ENCODE results near the gene SLC2A11. TPM values are rescaled to one million over a fixed set of nuclear protein-coding genes. Genes with fewer than 3 reads are reported as not detected.
A peak's percentile ranks its signal among the peaks of the same experiment; 100 is the strongest.

Gene SLC2A11
- 10 to 100 TPM in 1 of 2 donors, 1 to 10 TPM in 1; 10.0 to 11.1 TPM for total RNA-seq

- Mint-ChIP-seq H3K4me1 (ENCODE audit: low read depth) (peaks cover 25% of the 10 kb centered on the region), H3K27me3 (ENCODE audit: low read depth) (no peaks in the 10 kb centered on the region), H3K36me3 (ENCODE audit: insufficient read depth in 2 of 2) (no peaks in the 10 kb centered on the region), H3K4me3 (peak within 1 kb of the TSS; percentile 91 to 94), H3K27ac (peak within 1 kb of the TSS; percentile 88), H3K9me3 (no peaks in the 10 kb centered on the region)
- peak; percentile 94 to 97 for DNase-seq
- peak; percentile 96 to 97 for ATAC-seq (replicated peaks in 1 of 2)
Observed at GRCh38 chr22:23857606-23858483, at the start of gene SLC2A11. TSS of gene SLC2A11 (plus strand) at chr22:23857875. CDS start at chr22:23858000, 125 bp downstream.

GRCh38 chr22:23812378-23812777 lies 45.3 kb upstream of the SLC2A11 start:
- Mint-ChIP-seq H3K27me3 (ENCODE audit: low read depth) (no peaks in the 10 kb centered on the region), H3K36me3 (ENCODE audit: insufficient read depth in 2 of 2) (peaks cover 4 to 22% of the 10 kb centered on the region in 2 donors), H3K9me3 (no peaks in the 10 kb centered on the region), H3K4me3 (no peak overlapping the region), H3K27ac (no peak overlapping the region), H3K4me1 (ENCODE audit: low read depth) (no peaks in the 10 kb centered on the region)
- DNase-seq (no peak), ATAC-seq (replicated peaks in 1 of 2) (no peak)

- no peak overlapping the region for H3K27ac Mint-ChIP-seq
Observed at GRCh38 chr22:23815541-23816155, 42.0 kb upstream of the SLC2A11 start.

GRCh38 chr22:23816156-23816976 lies 41.3 kb upstream of the SLC2A11 start:
- Mint-ChIP-seq H3K4me3 (no peak overlapping the region), H3K27ac (no peak overlapping the region), H3K27me3 (ENCODE audit: low read depth) (no peaks in the 10 kb centered on the region), H3K36me3 (ENCODE audit: insufficient read depth in 2 of 2) (peaks cover 5 to 17% of the 10 kb centered on the region in 2 donors), H3K4me1 (ENCODE audit: low read depth) (peaks cover 11% of the 10 kb centered on the region), H3K9me3 (no peaks in the 10 kb centered on the region)
- DNase-seq (no peak), ATAC-seq (replicated peaks in 1 of 2) (no peak)

More at GRCh38 chr22:23815541-23816155, 42.0 kb upstream of the SLC2A11 start:
- DNase-seq (no peak), ATAC-seq (replicated peaks in 1 of 2) (no peak)
- H3K4me1 Mint-ChIP-seq (ENCODE audit: low read depth): peaks cover 9% of the 10 kb centered on the region
- H3K27me3 Mint-ChIP-seq (ENCODE audit: low read depth): no peaks in the 10 kb centered on the region
- peaks cover 5 to 22% of the 10 kb centered on the region in 2 donors for H3K36me3 Mint-ChIP-seq (ENCODE audit: insufficient read depth in 2 of 2)
- H3K9me3 Mint-ChIP-seq: no peaks in the 10 kb centered on the region
- no peak overlapping the region for H3K4me3 Mint-ChIP-seq

- peaks cover 11% of the 10 kb centered on the region for H3K4me1 Mint-ChIP-seq (ENCODE audit: low read depth)
- no peaks in the 10 kb centered on the region for H3K27me3 Mint-ChIP-seq (ENCODE audit: low read depth)
- peaks cover 5 to 15% of the 10 kb centered on the region in 2 donors for H3K36me3 Mint-ChIP-seq (ENCODE audit: insufficient read depth in 2 of 2)
- no peaks in the 10 kb centered on the region for H3K9me3 Mint-ChIP-seq
- no peak overlapping the region for H3K27ac Mint-ChIP-seq
- ATAC-seq (replicated peaks in 1 of 2) (no peak), DNase-seq (no peak)
- no peak overlapping the region for H3K4me3 Mint-ChIP-seq
Observed at GRCh38 chr22:23817146-23817545, 40.5 kb upstream of the SLC2A11 start.

GRCh38 chr22:23818541-23818940 lies 39.1 kb upstream of the SLC2A11 start:
- H3K4me3 Mint-ChIP-seq: no peak overlapping the region
- no peaks in the 10 kb centered on the region for H3K27me3 Mint-ChIP-seq (ENCODE audit: low read depth)
- peaks cover 5 to 18% of the 10 kb centered on the region in 2 donors for H3K36me3 Mint-ChIP-seq (ENCODE audit: insufficient read depth in 2 of 2)
- H3K4me1 Mint-ChIP-seq (ENCODE audit: low read depth): peaks cover 11% of the 10 kb centered on the region
- ATAC-seq (replicated peaks in 1 of 2) (no peak), DNase-seq (no peak)
- no peaks in the 10 kb centered on the region for H3K9me3 Mint-ChIP-seq
- H3K27ac Mint-ChIP-seq: no peak overlapping the region

GRCh38 chr22:23820748-23821211 lies 36.9 kb upstream of the SLC2A11 start:
- DNase-seq (peak; percentile 25 to 34), ATAC-seq (replicated peaks in 1 of 2) (peak; percentile 87 to 88)
- no peaks in the 10 kb centered on the region for H3K9me3 Mint-ChIP-seq
- peak overlapping the region; percentile 48 for H3K27ac Mint-ChIP-seq
- H3K36me3 Mint-ChIP-seq (ENCODE audit: insufficient read depth in 2 of 2): peaks cover 5 to 18% of the 10 kb centered on the region in 2 donors
- peaks cover 11% of the 10 kb centered on the region for H3K4me1 Mint-ChIP-seq (ENCODE audit: low read depth)
- no peaks in the 10 kb centered on the region for H3K27me3 Mint-ChIP-seq (ENCODE audit: low read depth)
- H3K4me3 Mint-ChIP-seq: peak overlapping the region in 1 of 2 donors; percentile 21

- no peak overlapping the region for H3K27ac Mint-ChIP-seq
- no peaks in the 10 kb centered on the region for H3K27me3 Mint-ChIP-seq (ENCODE audit: low read depth)
- peaks cover 11% of the 10 kb centered on the region for H3K4me1 Mint-ChIP-seq (ENCODE audit: low read depth)
- H3K36me3 Mint-ChIP-seq (ENCODE audit: insufficient read depth in 2 of 2): peaks cover 4 to 15% of the 10 kb centered on the region in 2 donors
- H3K9me3 Mint-ChIP-seq: no peaks in the 10 kb centered on the region
- H3K4me3 Mint-ChIP-seq: no peak overlapping the region
- ATAC-seq (replicated peaks in 1 of 2) (no peak), DNase-seq (no peak)
Observed at GRCh38 chr22:23822101-23822671, 35.5 kb upstream of the SLC2A11 start.

- DNase-seq: no peak
- no peak for ATAC-seq (replicated peaks in 1 of 2)
- Mint-ChIP-seq H3K4me3 (no peak overlapping the region), H3K27me3 (ENCODE audit: low read depth) (no peaks in the 10 kb centered on the region), H3K9me3 (no peaks in the 10 kb centered on the region), H3K4me1 (ENCODE audit: low read depth) (peaks cover 11% of the 10 kb centered on the region), H3K27ac (no peak overlapping the region), H3K36me3 (ENCODE audit: insufficient read depth in 2 of 2) (peaks cover 2 to 11% of the 10 kb centered on the region in 2 donors)
Observed at GRCh38 chr22:23823331-23823791, 34.3 kb upstream of the SLC2A11 start.

- Mint-ChIP-seq H3K27ac (no peak overlapping the region), H3K9me3 (no peaks in the 10 kb centered on the region), H3K4me1 (ENCODE audit: low read depth) (peaks cover 9% of the 10 kb centered on the region), H3K4me3 (no peak overlapping the region), H3K36me3 (ENCODE audit: insufficient read depth in 2 of 2) (peaks cover 0 to 10% of the 10 kb centered on the region in 2 donors), H3K27me3 (ENCODE audit: low read depth) (no peaks in the 10 kb centered on the region)
- DNase-seq: no peak
- no peak for ATAC-seq (replicated peaks in 1 of 2)
Observed at GRCh38 chr22:23824476-23825245, 33.0 kb upstream of the SLC2A11 start.

- Mint-ChIP-seq H3K9me3 (no peaks in the 10 kb centered on the region), H3K4me1 (ENCODE audit: low read depth) (peaks cover 4% of the 10 kb centered on the region), H3K4me3 (no peak overlapping the region), H3K27me3 (ENCODE audit: low read depth) (no peaks in the 10 kb centered on the region), H3K36me3 (ENCODE audit: insufficient read depth in 2 of 2) (peaks cover 0 to 9% of the 10 kb centered on the region in 2 donors), H3K27ac (peak overlapping the region; percentile 8)
- no peak for DNase-seq
- no peak for ATAC-seq (replicated peaks in 1 of 2)
Observed at GRCh38 chr22:23825246-23825905, 32.3 kb upstream of the SLC2A11 start.

Measured in activated T-cell treated with anti-CD3 and anti-CD28 coated beads, Interleukin-2, amount 50 U/mL, for 72 hours (primary cell).